Neuronal stem cell (in vitro differentiated cells): Measurements from ENCODE around the gene NSD1.

Experiments
- DNase-seq: peaks from one replicate; pipeline ENCODE4 v3.0.0-alpha.2; 2013; ENCODE audit warnings: low spot score
- H2AFZ ChIP-seq: one replicate; pipeline ENCODE4 v1.6.1; 2013; ENCODE audit warnings: mild to moderate bottlenecking, low read length, inconsistent platforms
- H2AK5ac ChIP-seq: 2 replicates; pipeline ENCODE4 v1.6.1; 2013; ENCODE audit warnings: low read depth, mild to moderate bottlenecking, inconsistent platforms, low read length, moderate library complexity, mixed read lengths
- H2BK120ac ChIP-seq: 2 replicates; pipeline ENCODE4 v1.6.1; 2013; ENCODE audit warnings: low read depth, mild to moderate bottlenecking, inconsistent platforms, low read length, moderate library complexity, mixed read lengths
- H2BK12ac ChIP-seq: one replicate; pipeline ENCODE4 v1.6.1; 2013; ENCODE audit warnings: low read length, inconsistent platforms
- H2BK15ac ChIP-seq: 2 replicates; pipeline ENCODE4 v1.6.1; 2013; ENCODE audit warnings: mild to moderate bottlenecking, low read length, inconsistent platforms, mixed read lengths
- H2BK5ac ChIP-seq: one replicate; pipeline ENCODE4 v1.6.1; 2013; ENCODE audit warnings: inconsistent platforms, mild to moderate bottlenecking, low read length, moderate library complexity
- H3K14ac ChIP-seq: one replicate; pipeline ENCODE4 v1.6.1; 2013; ENCODE audit warnings: low read length, inconsistent platforms
- H3K18ac ChIP-seq: 2 replicates; pipeline ENCODE4 v1.6.1; 2013; ENCODE audit warnings: low read length, inconsistent platforms
- H3K23ac ChIP-seq: 2 replicates; pipeline ENCODE4 v1.6.1; 2013; ENCODE audit warnings: low read depth, mild to moderate bottlenecking, mixed read lengths, low read length, inconsistent platforms; ENCODE audit not compliant: poor library complexity
- H3K27ac ChIP-seq: replicated peaks from 3 replicates; pipeline ENCODE4 v1.5.1; 2013; ENCODE audit warnings: low read length, inconsistent platforms
- H3K27me3 ChIP-seq, 3 experiments: 2 replicates each; pipeline ENCODE4 v1.6.1; 2013; ENCODE audit warnings: low read length in 3 of 3, mild to moderate bottlenecking in 2 of 3, inconsistent platforms in 1 of 3, low read depth in 1 of 3, mixed read lengths in 1 of 3, moderate library complexity in 1 of 3; ENCODE audit not compliant: control insufficient read depth in 3 of 3, insufficient read depth in 3 of 3
- H3K36me3 ChIP-seq, 2 donors: replicated peaks in 1 of 2; 2 replicates each; pipeline ENCODE4 v1.6.1; 2013; ENCODE audit warnings: low read length in 2 of 2; ENCODE audit not compliant: control insufficient read depth in 2 of 2, insufficient read depth in 2 of 2
- H3K4ac ChIP-seq: 2 replicates; pipeline ENCODE4 v1.6.1; 2013; ENCODE audit warnings: inconsistent platforms, mild to moderate bottlenecking, low read length, moderate library complexity
- H3K4me1 ChIP-seq, 2 donors: 1 replicate in 1 of 2; 2 replicates in 1 of 2; pipeline ENCODE4 v1.6.1; 2013; ENCODE audit warnings: low read length in 2 of 2, low read depth in 1 of 2; ENCODE audit not compliant: control insufficient read depth in 2 of 2, insufficient read depth in 1 of 2
- H3K4me2 ChIP-seq: one replicate; pipeline ENCODE4 v1.6.1; 2013; ENCODE audit warnings: mild to moderate bottlenecking, low read length, inconsistent platforms; ENCODE audit not compliant: insufficient read depth, poor library complexity, severe bottlenecking
- H3K4me3 ChIP-seq, 2 donors: 2 replicates each; pipeline ENCODE4 v1.5.1; 2013; ENCODE audit warnings: low read length in 2 of 2, mild to moderate bottlenecking in 2 of 2, inconsistent platforms in 1 of 2, moderate library complexity in 1 of 2
- H3K79me1 ChIP-seq: one replicate; pipeline ENCODE4 v1.6.1; 2013; ENCODE audit warnings: low read depth, mild to moderate bottlenecking, inconsistent platforms, low read length, moderate library complexity
- H3K9ac ChIP-seq: one replicate; pipeline ENCODE4 v1.6.1; 2013; ENCODE audit warnings: mild to moderate bottlenecking, low read depth, low read length, inconsistent platforms; ENCODE audit not compliant: poor library complexity
- H3K9me3 ChIP-seq, 2 donors: replicated peaks in 1 of 2; 2 replicates each; pipeline versions ENCODE3 to v1.6.1; 2013; ENCODE audit warnings: low read length in 2 of 2, mild to moderate bottlenecking in 2 of 2, inconsistent platforms in 1 of 2, low read depth in 1 of 2, mixed read lengths in 1 of 2, moderate library complexity in 1 of 2; ENCODE audit not compliant: control insufficient read depth in 2 of 2, insufficient read depth in 1 of 2
- H4K8ac ChIP-seq: one replicate; pipeline ENCODE4 v1.6.1; 2013; ENCODE audit warnings: low read depth, mild to moderate bottlenecking, inconsistent platforms, low read length, moderate library complexity
- H4K91ac ChIP-seq: one replicate; pipeline ENCODE4 v1.6.1; 2013; ENCODE audit warnings: low read length, low read depth, mild to moderate bottlenecking, inconsistent platforms; ENCODE audit not compliant: poor library complexity
- WGBS, 2 donors: extraction: QIAGEN DNeasy Blood & Tissue Kit; methylation state at CpG; one replicate each; pipeline ENCODE4 v1.1.7; 2013; ENCODE audit warnings: missing lambda C conversion rate in 2 of 2, mixed read lengths in 1 of 2; ENCODE audit not compliant: insufficient read length in 2 of 2, insufficient replicate concordance in 1 of 2; ENCODE audit errors: extremely low coverage in 2 of 2; 5-methylcytosine and 5-hydroxymethylcytosine counted together

Gene NSD1

DNA sequence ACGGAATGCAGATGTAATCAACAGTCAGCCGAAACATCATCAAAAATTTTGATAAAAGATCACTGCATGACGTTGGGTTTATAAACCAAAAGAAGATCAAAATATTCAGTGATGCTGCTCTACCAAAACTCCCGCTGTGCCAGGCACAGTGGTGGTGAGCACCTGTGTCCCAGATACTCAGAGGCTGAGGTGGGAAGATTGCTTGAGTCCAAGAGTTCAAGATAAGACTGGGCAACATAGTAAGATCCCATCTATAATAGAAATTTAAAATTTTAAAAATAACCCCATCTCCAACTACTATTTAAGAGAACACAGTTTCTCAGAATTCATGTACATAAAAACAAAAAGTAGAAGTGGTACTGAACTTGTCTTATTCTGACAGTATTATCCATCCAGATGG lies 214.1 kb downstream of the NSD1 start:
- H4K8ac ChIP-seq, result no peak overlapping the region
- no peak overlapping the region for H3K14ac ChIP-seq
- peaks cover 4 to 47% of the 10 kb centered on the region in 2 donors for H3K36me3 ChIP-seq
- no peak overlapping the region for H2BK5ac ChIP-seq
- WGBS, 2 donors, result no CpG with 5 or more reads among the region's 4 CpGs
- H3K27ac ChIP-seq, result no peak overlapping the region
- no peak overlapping the region for H2BK15ac ChIP-seq
- H2AFZ ChIP-seq, result no peak overlapping the region
- peaks cover 11% of the 10 kb centered on the region for H3K79me1 ChIP-seq
- no peak overlapping the region for H3K4me2 ChIP-seq
- H2BK12ac ChIP-seq, result no peak overlapping the region
- H3K27me3 ChIP-seq, result no peaks in the 10 kb centered on the region
- no peak overlapping the region for H2AK5ac ChIP-seq
- H3K9ac ChIP-seq, result no peak overlapping the region
- no peak overlapping the region for H3K4ac ChIP-seq
- no peak for DNase-seq
- H4K91ac ChIP-seq, result no peak overlapping the region
- H3K23ac ChIP-seq, result no peak overlapping the region
- H2BK120ac ChIP-seq, result no peak overlapping the region
- no peak overlapping the region for H3K18ac ChIP-seq
- H3K4me1 ChIP-seq, result peaks cover 8 to 9% of the 10 kb centered on the region in 2 donors
- H3K4me3 ChIP-seq, result no peak overlapping the region
- no peaks in the 10 kb centered on the region for H3K9me3 ChIP-seq

DNA sequence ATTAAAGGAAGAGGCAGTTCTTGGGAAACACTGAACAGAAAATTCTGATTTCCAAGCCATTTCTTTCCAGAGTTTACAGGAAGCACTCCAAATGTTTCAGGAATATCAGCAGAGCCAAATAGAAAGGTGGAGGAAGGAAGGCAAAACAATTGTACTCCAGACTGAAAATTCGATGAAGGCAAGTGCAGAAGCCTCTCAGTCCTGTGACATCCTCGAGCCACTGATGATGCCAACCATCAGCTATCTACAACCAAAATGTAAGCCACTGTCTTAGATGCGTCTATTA lies 215.7 kb downstream of the NSD1 start:
- H3K36me3 ChIP-seq, result peaks cover 4 to 39% of the 10 kb centered on the region in 2 donors
- H3K4me2 ChIP-seq, result no peak overlapping the region
- H4K8ac ChIP-seq, result no peak overlapping the region
- H2AFZ ChIP-seq, result no peak overlapping the region
- H3K27ac ChIP-seq, result no peak overlapping the region
- no peaks in the 10 kb centered on the region for H3K27me3 ChIP-seq
- H3K4me1 ChIP-seq, result peaks cover 8 to 9% of the 10 kb centered on the region in 2 donors
- H4K91ac ChIP-seq, result no peak overlapping the region
- no peak overlapping the region for H3K14ac ChIP-seq
- H3K79me1 ChIP-seq, result peaks cover 11% of the 10 kb centered on the region
- H2BK12ac ChIP-seq, result no peak overlapping the region
- H2AK5ac ChIP-seq, result no peak overlapping the region
- no peak overlapping the region for H2BK15ac ChIP-seq
- no peak overlapping the region for H3K9ac ChIP-seq
- H3K18ac ChIP-seq, result no peak overlapping the region
- no peaks in the 10 kb centered on the region for H3K9me3 ChIP-seq
- H3K4ac ChIP-seq, result no peak overlapping the region
- H3K4me3 ChIP-seq, result no peak overlapping the region
- no peak overlapping the region for H3K23ac ChIP-seq
- H2BK120ac ChIP-seq, result no peak overlapping the region
- no peak for DNase-seq
- WGBS, 2 donors, result no CpG with 5 or more reads among the region's 3 CpGs
- no peak overlapping the region for H2BK5ac ChIP-seq

GRCh38 chr5:177349762-177350161 lies 216.2 kb downstream of the NSD1 start:
- Histone ChIP-seq H3K14ac (no peak overlapping the region), H2BK12ac (no peak overlapping the region), H3K4me2 (peak overlapping the region; percentile 28), H3K27me3 (no peaks in the 10 kb centered on the region), H3K79me1 (peaks cover 11% of the 10 kb centered on the region), H3K4me3 (peak overlapping the region in 1 of 2 donors; percentile 64), H3K9ac (no peak overlapping the region), H3K18ac (no peak overlapping the region), H4K8ac (no peak overlapping the region), H3K23ac (no peak overlapping the region), H3K27ac (no peak overlapping the region), H3K36me3 (peaks cover 4 to 39% of the 10 kb centered on the region in 2 donors), H2BK5ac (no peak overlapping the region), H2AK5ac (no peak overlapping the region), H2AFZ (no peak overlapping the region), H4K91ac (no peak overlapping the region), H2BK15ac (no peak overlapping the region), H3K4ac (no peak overlapping the region), H3K9me3 (no peaks in the 10 kb centered on the region), H2BK120ac (no peak overlapping the region), H3K4me1 (peaks cover 8 to 9% of the 10 kb centered on the region in 2 donors)
- WGBS, 2 donors, result no CpG with 5 or more reads among the region's 5 CpGs
- no peak for DNase-seq
